ENCODE measurements around the gene CDYL.

The CDYL gene

GRCh38 chr6:4890627-4891026 lies 114.4 kb downstream of the CDYL start:
- no peaks in the 10 kb centered on the region for H4K20me1 ChIP-seq (ENCODE audit: insufficient read depth, low read length)
- 0 out of 2 replicates have a peak, but pooled peaks cover 6% of the 10 kb centered on the region for H3K36me3 ChIP-seq (ENCODE audit: insufficient read depth, low read length)
- TF ChIP-seq CTCF (IDR thresholded peaks at IDR 0.05; ENCODE audit: low read length), result no peak
- H3K9me2 ChIP-seq (ENCODE audit: low read depth, low read length), result no peaks in the 10 kb centered on the region
- no peak overlapping the region for H3K4me2 ChIP-seq (ENCODE audit: low read length)
- H3K9me3 ChIP-seq (ENCODE audit: low read length), result no peaks in the 10 kb centered on the region
- H3K4me3 ChIP-seq (ENCODE audit: low read depth, low read length, poor library complexity, severe bottlenecking), result no peak overlapping the region
- no peaks in the 10 kb centered on the region for H3F3A ChIP-seq (ENCODE audit: insufficient read depth, low read length)
- H3K27ac ChIP-seq (ENCODE audit: low read depth, low read length, poor library complexity, severe bottlenecking), result no peak overlapping the region
- H3K79me2 ChIP-seq (ENCODE audit: insufficient read depth, low read length), result peaks cover 14% of the 10 kb centered on the region; the same call in 1 of the 2 replicates
- H2AFZ ChIP-seq (ENCODE audit: low read length), result no peak overlapping the region
- H3K4me1 ChIP-seq (ENCODE audit: insufficient read depth, low read length, severe bottlenecking), result peaks cover 2% of the 10 kb centered on the region
- no peak overlapping the region for H3K9ac ChIP-seq (ENCODE audit: low read length)
- no peaks in the 10 kb centered on the region for H3K27me3 ChIP-seq (ENCODE audit: insufficient read depth, low read length)

GRCh38 chr6:4891141-4891540 lies 114.9 kb downstream of the CDYL start:
- Histone ChIP-seq H3K36me3 (ENCODE audit: insufficient read depth, low read length) (0 out of 2 replicates have a peak, but pooled peaks cover 6% of the 10 kb centered on the region), H3F3A (ENCODE audit: insufficient read depth, low read length) (no peaks in the 10 kb centered on the region), H3K27ac (ENCODE audit: low read depth, low read length, poor library complexity, severe bottlenecking) (no peak overlapping the region), H2AFZ (ENCODE audit: low read length) (no peak overlapping the region), H3K79me2 (ENCODE audit: insufficient read depth, low read length) (peaks cover 14% of the 10 kb centered on the region; the same call in 1 of the 2 replicates), H4K20me1 (ENCODE audit: insufficient read depth, low read length) (no peaks in the 10 kb centered on the region), H3K9ac (ENCODE audit: low read length) (no peak overlapping the region), H3K4me1 (ENCODE audit: insufficient read depth, low read length, severe bottlenecking) (no peaks in the 10 kb centered on the region), H3K4me2 (ENCODE audit: low read length) (no peak overlapping the region), H3K9me3 (ENCODE audit: low read length) (no peaks in the 10 kb centered on the region), H3K4me3 (ENCODE audit: low read depth, low read length, poor library complexity, severe bottlenecking) (no peak overlapping the region), H3K27me3 (ENCODE audit: insufficient read depth, low read length) (no peaks in the 10 kb centered on the region), H3K9me2 (ENCODE audit: low read depth, low read length) (no peaks in the 10 kb centered on the region)
- TF ChIP-seq EZH2 (IDR thresholded peaks at IDR 0.05; ENCODE audit: borderline replicate concordance, low read length), result no peak
- TF ChIP-seq CTCF (IDR thresholded peaks at IDR 0.05; ENCODE audit: low read length), result no peak

GRCh38 chr6:4892785-4893485 lies 116.7 kb downstream of the CDYL start:
- H3K9me2 ChIP-seq (ENCODE audit: low read depth, low read length), result no peaks in the 10 kb centered on the region
- no peaks in the 10 kb centered on the region for H3F3A ChIP-seq (ENCODE audit: insufficient read depth, low read length)
- no peak overlapping the region for H3K9ac ChIP-seq (ENCODE audit: low read length)
- H3K4me1 ChIP-seq (ENCODE audit: insufficient read depth, low read length, severe bottlenecking), result no peaks in the 10 kb centered on the region
- H3K4me2 ChIP-seq (ENCODE audit: low read length), result no peak overlapping the region
- H3K27ac ChIP-seq (ENCODE audit: low read depth, low read length, poor library complexity, severe bottlenecking), result no peak overlapping the region
- peaks cover 6% of the 10 kb centered on the region; the same call in 1 of the 2 replicates for H3K36me3 ChIP-seq (ENCODE audit: insufficient read depth, low read length)
- H3K9me3 ChIP-seq (ENCODE audit: low read length), result no peaks in the 10 kb centered on the region
- no peaks in the 10 kb centered on the region for H3K27me3 ChIP-seq (ENCODE audit: insufficient read depth, low read length)
- TF ChIP-seq CTCF (IDR thresholded peaks at IDR 0.05; ENCODE audit: low read length) (no peak), EZH2 (IDR thresholded peaks at IDR 0.05; ENCODE audit: borderline replicate concordance, low read length) (no peak)
- H4K20me1 ChIP-seq (ENCODE audit: insufficient read depth, low read length), result no peaks in the 10 kb centered on the region
- H3K79me2 ChIP-seq (ENCODE audit: insufficient read depth, low read length), result peaks cover 6% of the 10 kb centered on the region; the same call in 1 of the 2 replicates
- no peak overlapping the region for H2AFZ ChIP-seq (ENCODE audit: low read length)
- no peak overlapping the region for H3K4me3 ChIP-seq (ENCODE audit: low read depth, low read length, poor library complexity, severe bottlenecking)
